CD4-positive, alpha-beta T cell treated with Interleukin-17A for 1 hour (primary cell): Measurements from ENCODE around the gene GRK5.

ENCODE experiments used
- DNase-seq: peaks from one replicate; pipeline ENCODE4 v3.0.0-alpha.2; 2020

The GRK5 gene

GRCh38 chr10:119320981-119321380, 113.6 kb downstream of the GRK5 start:
- DNase-seq: no peak

GRCh38 chr10:119323085-119324016, 116.0 kb downstream of the GRK5 start:
- no peak for DNase-seq

GRCh38 chr10:119325131-119325530, 117.8 kb downstream of the GRK5 start:
- no peak for DNase-seq

DNA sequence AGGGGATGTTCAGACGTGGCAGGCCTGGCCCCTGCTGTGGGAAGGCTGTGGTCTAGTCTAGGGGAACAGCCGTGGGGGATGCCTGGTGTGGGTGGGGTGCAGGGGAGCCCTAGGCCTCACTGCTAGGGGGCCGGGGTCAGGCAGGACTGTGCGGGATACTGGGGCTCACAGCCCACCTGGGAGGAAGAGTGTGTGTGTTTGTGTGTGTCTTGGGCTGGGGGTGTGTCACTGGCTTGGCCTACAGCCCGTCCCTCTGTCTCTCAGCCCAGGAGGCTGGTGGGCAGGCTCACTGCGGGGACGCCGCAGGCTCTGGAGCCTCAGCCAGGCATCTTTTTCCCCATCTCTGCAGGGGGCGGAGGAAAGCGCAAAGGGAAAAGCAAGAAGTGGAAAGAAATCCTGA, 118.8 kb downstream of the GRK5 start:
- DNase-seq: no peak

GRCh38 chr10:119327096-119327745, 119.8 kb downstream of the GRK5 start:
- DNase-seq: no peak

GRCh38 chr10:119328223-119328622, 120.9 kb downstream of the GRK5 start:
- no peak for DNase-seq

DNA sequence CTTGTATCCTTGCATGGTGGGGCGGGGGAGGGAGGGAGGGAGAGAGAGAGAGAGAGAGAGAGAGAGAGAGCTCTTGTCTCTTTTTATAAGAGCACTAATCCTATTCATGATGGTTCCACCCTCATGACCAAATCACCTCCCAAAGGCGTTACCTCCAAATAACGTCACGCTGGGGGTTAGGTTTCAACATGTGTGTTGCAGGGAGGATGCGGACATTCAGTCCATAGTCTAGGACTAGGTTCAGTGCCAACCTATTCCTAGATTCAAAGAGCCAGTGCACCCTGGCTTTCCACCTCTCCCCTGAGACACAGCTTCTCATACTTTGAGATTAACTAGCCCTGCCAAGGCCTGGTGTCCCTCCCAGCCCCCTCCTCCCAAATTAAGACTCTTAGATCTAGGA, 123.0 kb downstream of the GRK5 start:
- DNase-seq: no peak

- no peak for DNase-seq
Measured at GRCh38 chr10:119331061-119331460, 123.7 kb downstream of the GRK5 start.

DNA sequence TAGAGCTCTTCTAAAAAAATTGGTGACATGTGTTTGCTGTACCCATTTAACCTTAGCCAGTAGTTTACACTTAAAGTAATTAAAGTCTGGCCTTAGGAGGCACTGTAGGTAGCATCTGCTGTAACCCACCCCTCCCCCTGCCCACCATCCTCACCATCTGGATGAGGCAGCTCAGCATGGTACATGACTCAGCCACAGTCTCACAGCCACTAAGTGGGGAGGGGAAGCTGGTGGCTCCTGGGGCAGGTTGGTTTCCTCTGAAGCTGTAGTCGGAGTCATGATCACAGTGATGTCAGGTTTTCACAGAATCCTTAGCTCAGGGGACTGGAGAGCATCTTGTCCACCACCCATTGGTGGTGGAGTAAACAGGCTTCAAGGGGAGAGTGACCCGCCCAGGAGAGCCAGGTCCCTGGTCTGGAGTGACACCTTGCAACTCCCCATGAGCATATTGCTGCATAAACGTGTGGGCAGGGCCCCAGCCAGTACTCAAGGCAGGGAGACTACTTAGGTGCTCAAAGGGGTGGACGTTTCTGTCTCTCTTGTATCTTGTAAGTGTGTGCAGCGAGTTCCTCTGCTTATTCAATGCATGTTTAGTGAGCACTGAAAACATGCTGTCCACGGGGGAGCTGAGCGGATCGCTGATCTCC, 125.9 kb downstream of the GRK5 start:
- DNase-seq: peak; percentile 3

- DNase-seq: no peak
Measured at GRCh38 chr10:119335671-119336353, 128.4 kb downstream of the GRK5 start.

DNA sequence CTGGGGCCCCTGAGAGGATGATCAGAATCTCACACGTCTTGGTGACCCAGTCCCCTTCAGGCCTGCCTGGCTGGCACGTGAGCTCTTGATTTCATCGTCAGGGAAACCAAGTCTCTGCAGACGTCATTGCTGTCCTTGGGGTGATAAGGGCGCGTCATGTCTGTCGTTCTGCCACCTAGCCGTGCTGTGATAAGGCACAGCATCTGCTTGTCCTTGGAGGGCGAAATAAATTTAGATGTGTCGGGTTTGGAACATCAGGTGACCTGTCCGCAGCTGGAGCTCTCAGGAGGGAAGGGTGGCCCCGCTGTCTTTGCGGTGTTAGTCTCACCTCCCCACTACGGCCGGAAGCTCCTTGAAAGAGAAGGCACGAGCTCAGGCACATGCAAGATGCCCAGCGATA, 129.2 kb downstream of the GRK5 start:
- no peak for DNase-seq

DNA sequence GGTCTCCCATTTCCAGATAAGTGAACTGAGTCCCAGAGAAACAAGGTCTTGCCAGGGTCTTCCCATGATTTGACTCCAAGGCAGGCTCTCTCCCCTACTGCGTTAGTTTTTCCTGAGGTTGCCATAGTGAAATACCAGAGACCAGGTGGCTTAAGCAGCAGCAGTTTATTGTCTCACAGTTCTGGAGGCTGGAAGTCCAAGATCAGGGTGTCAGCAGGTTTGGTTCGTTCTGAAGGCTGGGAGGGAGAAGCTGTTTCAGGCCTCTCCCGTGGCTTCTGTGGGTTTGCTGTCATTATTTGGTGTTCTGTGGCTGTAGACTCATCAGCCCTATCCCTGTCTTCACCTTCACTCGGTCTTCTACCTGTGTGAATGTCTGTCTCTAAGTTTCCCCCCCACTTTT, 129.9 kb downstream of the GRK5 start:
- no peak for DNase-seq

DNA sequence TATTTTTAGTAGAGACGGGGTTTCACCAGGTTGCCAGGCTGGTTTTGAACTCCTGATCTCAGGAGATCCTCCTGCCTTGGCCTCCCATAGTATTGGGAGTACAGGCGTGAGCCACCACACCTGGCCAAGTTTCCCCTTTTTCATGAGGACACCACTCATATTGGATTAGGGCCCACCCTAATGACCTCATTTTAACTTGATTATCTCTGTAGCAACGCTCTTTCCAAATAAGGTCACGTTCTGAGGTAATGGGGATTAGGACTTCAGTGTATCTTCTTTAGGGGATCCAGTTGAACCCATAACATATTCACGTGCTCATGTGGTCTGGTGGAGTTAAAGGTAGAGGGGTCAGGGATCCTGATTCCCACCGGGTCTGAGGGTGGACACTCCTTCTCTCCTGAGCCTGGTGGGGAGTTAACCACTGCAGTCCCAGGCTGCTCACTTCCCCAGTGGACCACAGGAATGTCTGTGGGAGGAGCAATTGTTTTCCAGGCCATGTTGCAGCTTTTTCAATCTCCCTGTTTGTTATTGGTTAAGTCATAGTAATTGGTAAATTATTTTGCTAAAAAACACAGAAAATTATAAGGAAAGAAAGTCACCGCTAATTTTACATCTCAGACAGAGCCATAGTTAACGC, 130.5 kb downstream of the GRK5 start:
- DNase-seq: no peak

- DNase-seq: no peak
Measured at GRCh38 chr10:119339109-119339508, 131.7 kb downstream of the GRK5 start.

GRCh38 chr10:119340893-119341458, 133.6 kb downstream of the GRK5 start:
- no peak for DNase-seq

DNA sequence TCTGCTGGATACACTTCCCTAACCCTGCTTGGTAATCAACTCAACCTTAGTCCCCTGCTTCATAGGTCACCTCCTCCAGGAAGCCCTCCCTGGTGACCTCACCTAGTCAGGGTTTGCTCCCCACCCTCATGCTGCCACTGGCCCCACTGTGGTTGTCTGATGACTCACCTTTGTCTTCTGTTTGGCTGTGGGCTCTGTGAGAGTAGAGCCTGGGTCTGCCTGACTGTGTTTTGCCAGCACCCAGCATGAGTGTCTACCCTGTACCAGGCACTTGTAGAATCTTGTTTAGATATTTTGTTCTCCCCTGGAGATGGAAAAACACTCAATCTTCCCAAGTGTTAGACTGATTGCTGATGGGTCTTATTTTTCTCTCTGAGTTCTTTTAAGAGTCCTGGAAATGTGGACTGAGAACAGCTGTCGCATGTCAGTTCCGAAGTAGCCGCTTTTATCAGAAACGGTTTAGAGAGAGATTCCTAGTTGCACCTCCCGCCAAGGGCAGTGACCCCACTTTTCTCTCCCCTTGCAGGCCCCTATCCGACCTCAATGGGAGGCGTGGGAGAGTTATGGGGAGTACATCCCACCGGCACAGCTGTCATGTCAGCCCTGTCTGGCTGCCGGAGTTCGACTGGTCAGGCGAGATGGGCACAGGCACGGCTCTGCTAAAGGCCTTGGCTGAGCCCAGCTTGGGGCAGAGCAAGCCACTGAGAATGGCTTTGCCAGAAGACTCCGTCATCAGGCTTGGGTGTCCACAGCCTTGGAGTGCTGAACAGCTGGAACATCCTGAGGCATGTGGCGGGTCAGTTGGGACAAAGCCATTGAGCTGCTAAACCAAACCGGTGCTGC, 134.3 kb downstream of the GRK5 start:
- no peak for DNase-seq

DNA sequence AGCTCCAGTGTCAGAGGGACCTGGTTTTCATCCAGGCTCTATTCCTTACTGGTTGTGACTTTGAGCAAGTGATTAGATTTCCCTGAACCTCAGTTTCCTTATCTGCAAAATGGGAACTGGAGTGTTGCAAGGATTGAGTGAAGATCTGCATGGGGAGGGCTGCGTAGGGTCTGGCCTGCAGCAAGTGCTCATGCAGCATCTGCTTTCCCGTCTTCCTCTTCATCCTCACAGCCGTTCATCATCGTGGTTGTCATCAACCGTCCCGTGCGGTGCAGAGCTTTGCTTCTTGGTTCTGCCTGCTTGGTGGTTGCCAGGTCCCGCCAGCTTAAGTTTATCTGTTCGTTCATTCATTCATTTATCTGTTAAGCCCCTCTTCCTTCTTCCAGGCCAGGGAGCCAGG, 135.0 kb downstream of the GRK5 start:
- DNase-seq: no peak

DNA sequence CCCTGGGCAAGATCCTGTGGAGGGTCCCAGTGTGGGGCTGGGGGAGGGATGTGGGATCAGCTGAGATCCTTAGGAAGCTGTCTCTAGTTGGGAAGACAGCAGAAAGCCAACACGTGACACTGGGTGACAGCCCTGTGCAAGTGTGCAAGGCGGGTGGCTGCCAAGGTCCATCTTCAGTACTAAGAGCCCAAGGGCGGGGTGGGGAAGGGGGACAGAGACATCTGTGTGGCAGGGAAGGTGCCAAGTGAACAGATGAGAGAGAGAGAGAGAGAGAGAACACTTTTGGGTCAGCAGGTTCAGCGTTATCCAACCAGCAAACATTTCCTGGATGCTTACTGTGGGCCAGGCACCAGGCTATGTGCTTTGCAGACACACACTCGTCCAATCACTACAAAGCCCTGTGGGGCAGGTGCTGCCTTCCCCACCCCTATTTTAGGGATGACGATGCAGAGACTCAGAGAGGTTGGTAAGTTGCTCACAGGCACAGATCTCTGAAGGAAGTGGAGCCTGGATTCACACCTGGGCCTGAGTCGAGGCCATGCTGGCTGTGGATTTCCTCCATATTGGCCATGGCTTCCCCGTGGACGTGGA, 135.7 kb downstream of the GRK5 start:
- no peak for DNase-seq

- no peak for DNase-seq
Measured at GRCh38 chr10:119344381-119344780, 137.0 kb downstream of the GRK5 start.

GRCh38 chr10:119346095-119346832, 138.9 kb downstream of the GRK5 start:
- DNase-seq: no peak
